Brain pericyte (primary cell): ENCODE results near the gene BCL11A.

Experiments used
- DNase-seq: peaks from one replicate; pipeline ENCODE4 v3.0.0-alpha.2; 2012; ENCODE audit warnings: low read depth, low spot score

BCL11A gene

DNA sequence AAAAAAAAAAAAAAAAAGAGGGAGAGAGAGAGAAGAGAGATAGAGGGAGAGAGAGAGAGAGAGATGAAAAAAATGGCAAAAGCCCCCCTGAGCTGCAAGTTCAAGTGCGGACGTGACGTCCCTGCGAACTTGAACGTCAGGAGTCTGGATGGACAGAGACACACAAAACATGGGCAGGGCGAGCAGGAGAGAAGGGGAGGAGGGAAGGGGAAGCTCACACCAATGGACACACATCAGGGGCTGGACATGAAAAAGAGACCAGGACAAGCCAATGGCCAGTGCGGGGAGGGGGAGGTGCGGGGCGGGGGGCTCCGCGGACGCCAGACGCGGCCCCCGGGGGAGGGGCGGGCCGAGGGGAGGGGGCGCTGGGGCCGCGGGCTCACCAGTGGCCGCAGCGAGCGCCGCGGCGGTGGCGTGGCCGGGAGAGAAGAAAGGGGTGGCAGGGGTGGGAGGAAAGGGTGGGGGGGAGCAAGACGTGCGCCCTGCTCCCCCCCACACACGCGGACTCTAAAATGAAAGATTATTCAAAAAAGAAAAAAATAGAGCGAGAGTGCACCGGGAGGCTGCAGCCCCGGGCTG is at the start of gene BCL11A:
BCL11A (minus strand) TSS at position 160 of the 579 bp plus-strand sequence. CDS start 384 bp downstream, outside the sequence.
- peak; percentile 80 for DNase-seq

DNA sequence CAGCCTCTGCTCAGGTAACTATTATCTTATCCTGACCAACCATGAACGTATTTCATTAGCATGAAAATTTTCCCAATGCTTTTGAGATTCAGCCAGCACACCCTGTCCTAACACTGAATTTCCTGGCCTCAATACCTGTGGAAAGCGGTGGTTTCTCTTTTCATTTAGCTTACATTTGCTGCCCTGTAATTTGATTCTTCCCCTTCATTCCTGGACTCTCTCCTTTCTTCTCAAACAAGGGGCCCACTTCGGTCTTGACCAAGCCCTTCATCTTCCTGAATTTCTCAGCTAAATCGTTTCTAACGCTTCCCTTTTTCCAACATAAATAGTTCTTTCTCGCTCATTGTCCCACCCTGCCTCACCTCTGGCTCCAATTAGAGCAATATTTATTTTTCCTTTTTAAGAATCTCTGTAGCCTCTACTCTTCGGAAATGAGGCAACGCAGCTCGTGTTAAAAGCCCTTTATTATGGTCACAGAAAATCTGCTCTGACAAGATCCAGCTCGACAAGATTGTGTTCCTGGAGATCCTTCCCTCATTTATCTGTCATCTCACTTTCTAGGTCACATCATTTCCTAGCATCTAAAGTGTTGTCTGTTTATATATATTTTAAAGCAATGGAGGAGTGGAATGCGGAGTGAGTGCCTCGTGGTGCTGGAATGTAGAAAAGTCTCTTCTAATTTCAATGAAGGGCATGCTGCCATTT is 49.5 kb upstream of the BCL11A start:
- no peak for DNase-seq

DNA sequence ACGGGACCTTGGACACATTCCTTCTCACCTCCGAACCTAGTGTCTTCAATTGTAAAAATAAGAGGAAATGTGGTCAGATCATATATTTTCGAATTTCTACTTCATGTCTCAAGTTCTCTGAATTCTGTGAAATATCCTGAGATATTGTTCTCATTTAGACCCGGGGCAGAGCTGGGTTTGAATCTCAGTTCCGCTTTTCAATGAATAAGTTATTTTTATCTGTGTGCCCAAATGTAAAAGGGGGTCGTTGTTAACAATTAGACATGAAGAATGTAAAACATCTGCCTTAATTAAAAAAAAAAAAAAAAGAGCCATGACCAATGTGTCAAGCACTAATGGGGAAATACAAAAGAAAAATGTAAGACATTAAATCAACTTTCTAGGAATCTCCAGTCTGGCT is 48.9 kb upstream of the BCL11A start:
- no peak for DNase-seq

DNA sequence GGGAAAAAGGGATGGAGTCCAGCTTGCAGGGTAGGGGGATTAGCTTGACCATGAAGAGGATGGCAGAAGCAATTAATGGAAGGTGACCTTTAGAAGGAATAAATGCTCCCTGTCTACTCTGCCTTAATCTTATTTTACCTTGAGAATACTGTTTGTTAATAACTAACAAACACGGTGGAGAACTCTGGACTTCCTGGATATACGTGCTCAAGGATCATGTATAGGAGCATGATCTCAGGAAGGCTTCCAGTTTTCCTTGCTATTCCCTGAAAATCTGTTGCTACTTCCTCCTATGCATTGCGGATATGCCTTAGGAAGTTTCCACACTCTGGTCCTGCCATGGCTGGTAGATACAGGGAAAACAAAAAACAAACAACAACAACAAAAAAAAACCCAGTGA is 44.8 kb upstream of the BCL11A start:
- DNase-seq, result no peak

DNA sequence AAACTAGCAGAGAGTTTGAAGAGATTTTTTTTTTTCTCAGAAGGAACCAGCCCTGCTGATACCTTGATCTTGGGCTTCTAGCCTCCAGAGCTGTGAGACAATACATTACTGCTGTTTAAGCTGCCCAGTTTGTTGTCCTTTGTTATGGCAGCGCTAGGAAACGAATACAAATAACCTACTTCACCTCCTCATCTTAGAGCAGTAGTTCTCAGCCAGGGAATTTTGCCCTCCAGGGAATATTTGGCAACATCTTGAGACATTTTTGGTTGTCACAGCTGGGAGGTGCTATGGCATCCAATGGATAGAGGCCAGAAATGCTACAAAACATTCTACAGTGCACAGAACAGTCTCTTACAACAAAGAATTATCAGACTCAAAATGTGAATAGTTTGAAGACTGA is 43.9 kb upstream of the BCL11A start:
- no peak for DNase-seq

DNA sequence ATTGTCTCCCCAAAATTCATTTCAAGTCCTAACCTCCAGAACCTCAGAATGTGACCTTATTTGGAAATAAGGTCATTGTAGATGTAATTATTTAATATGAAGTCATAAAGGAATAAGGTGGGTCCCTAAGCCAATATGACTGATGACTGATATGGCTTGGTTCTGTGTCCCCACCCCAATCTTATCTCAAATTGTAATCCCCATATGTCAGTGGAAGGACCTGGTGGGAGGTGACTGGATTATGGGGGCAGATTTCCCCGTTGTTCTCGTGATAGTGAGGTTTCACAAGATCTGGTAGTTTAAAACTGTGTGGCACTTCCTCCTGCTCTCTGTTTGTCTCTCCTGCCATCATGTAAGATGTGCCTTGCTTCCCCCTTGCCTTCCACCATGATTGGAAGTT is 43.0 kb upstream of the BCL11A start:
- DNase-seq, result no peak

DNA sequence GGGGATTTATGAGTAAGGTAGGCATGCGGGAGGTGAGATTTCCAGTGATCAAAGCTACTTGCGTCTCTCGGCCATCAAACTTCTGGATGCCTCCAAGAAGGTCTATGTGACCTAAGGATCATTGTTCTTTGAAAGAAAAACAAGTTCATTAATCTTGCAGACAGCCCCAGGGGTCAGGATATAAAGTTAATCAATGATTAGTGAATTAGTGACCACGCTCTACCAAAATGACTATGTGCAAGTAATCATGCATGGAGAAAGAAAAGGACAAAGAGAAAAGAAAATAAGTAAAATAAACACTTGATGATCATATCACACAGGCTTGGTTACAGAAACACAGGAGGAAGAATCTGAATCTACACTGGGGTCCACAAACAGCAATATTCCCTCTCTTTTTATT is 42.5 kb upstream of the BCL11A start:
- no peak for DNase-seq

DNA sequence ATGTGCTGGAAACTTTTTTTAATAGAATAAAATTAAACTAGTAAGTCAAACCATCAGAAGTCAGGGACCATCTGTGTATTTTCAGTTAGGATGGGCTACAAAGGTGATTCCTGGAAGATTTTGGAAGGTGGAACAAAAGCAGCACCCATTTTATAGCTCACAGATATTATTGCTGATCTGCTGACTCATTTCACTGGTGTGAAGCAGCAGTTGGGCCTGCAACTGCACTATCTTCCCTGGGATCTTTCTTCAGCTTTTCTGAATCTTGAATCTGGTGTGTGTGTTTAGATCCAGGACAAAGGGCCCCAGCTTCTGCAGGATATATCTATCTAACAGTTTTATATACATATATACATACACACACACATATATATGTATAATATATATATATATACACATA is 35.6 kb upstream of the BCL11A start:
- DNase-seq, result no peak

DNA sequence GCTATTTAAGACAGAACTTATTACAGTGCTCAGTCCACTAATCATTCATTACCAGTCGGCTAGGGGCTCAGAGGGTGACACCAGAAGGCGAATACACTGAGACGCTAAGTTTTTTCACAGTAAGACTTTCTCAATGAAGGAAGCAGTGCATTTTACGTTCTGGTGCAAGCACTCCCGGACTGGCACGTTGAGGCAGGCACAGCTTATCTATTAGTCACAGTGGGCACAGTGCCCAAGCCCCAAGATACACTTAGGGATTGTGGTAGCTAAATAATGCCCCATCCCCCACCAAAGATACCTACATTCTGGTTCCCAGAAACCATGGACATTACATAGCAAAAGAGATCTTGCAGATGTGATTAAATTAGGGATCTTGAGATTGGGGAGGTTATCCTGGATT is 32.6 kb upstream of the BCL11A start:
- no peak for DNase-seq

DNA sequence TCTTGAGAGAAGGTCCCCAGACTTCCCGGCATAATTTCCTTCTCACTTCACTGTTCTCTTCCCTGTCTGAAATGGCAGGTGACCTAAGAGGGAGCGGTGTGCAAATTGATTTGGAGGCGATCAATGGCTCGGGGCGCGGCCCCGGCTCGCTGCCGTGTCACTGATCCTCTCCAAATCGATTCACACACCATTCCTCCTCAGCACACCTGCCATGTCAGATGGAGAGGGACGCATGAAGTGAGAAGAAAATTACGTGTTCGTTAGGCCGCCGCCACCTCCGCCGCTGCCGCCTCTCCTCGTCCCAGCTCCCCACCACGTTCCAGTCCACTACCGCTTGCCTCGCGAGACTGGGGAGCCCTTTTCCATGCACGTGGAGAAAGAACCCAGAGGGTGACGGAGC is 31.8 kb upstream of the BCL11A start:
- DNase-seq, result no peak

DNA sequence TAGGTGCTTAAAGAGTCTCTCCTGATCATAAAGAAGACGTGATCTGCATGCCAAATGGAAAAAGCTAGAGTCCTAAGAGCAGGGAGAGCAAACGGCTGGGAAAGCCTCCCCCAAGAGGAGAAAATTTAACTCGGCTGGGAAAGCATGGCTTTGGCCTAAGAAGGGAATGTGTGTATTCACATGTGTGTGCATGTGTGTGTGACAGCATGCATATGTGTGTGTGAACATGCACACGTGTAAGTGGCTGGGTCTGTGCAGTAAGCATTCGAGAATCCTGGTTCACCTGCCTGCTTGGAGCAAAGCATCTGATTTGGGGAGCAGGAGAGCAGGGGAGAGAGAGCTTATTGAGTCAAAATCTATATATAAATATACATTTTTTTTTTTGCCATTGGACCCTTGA is 30.1 kb upstream of the BCL11A start:
- no peak for DNase-seq

DNA sequence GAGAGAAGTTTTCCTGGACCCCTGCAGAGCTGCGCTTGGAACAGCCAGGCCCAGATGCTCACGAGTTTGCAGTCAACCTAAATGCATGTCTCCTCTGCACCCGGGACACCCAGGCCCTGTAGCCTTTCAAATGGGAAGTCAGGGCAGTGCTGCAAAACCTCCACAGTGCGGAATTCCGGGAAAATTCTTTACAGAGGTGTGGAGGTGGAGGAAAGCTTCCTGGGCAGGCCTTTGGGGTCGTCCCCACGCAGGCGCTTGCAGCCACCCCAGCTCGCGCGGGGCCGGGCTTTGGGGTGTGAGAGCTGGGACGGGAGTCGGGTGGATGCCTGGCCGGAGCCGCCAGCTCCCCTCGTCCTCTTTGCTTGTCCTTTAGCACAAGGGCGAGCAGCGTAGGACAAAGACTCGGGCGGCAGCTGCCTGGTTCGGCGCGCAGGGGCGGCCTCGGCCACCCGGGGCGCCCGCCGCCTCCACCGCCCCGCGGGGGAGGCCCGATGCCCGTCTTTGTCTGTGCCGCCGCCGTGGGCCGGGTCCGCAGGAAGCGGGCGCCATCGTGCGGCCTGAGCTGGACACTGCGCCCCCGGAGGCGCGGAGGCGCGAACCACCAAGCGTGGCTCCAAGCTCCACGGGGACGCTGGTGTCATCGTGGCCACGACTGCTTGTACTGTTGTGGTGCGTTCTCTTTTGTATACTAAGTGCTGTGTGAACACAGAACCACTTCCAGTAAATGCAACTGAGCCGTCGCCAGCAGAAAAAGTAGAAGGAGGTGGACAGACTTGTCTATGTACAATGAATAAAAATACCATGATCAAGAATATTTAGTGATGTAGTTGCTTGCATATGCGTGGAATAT is 28.2 kb upstream of the BCL11A start:
- DNase-seq, result no peak

DNA sequence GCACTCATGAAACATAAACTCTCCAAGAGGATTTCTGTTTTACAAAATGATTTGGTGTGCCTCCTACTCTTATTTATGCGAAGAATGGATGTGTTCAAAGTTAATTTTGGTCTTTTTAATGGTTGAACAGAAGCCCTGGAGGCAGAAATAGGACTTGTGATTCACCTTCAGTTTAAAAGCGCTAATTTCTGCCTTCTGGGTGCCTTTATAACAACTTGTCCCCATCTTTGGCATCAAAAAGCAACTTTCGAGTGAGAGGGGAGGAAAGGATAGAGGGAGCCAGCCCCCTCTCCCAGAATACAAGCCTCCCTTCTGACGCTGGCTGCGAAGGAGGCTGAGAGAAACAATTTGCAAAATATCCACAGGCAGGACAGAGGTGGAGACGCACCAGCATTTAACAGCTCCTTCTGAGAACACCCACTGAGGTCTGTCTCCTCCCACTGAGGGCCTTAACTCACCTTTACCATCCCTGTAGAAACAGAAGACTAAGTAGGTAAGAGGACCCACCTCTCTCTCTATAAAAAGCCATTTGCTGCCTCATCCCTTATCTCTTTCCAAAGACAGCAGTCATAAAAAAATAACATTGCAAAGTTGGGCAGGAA is 24.3 kb upstream of the BCL11A start:
- no peak for DNase-seq

DNA sequence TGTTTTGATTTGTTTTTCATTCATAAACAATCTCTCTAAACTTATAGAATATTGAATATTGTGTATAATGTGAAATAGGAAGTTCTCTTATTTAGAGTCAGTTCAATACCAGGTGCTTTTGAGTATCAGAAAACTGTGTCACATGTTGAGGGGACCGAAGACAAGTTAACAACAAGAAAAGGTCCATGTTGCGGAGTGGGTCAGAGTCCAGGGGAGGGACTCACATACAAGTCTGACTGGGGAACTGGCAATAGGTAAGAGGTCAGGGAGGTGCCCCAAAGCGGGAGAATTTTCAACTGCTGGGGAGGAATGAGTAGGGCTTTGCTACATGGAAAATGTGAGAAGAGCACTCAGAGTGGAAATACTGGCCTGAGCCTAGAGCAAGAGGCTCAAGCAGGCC is 19.8 kb upstream of the BCL11A start:
- no peak for DNase-seq

DNA sequence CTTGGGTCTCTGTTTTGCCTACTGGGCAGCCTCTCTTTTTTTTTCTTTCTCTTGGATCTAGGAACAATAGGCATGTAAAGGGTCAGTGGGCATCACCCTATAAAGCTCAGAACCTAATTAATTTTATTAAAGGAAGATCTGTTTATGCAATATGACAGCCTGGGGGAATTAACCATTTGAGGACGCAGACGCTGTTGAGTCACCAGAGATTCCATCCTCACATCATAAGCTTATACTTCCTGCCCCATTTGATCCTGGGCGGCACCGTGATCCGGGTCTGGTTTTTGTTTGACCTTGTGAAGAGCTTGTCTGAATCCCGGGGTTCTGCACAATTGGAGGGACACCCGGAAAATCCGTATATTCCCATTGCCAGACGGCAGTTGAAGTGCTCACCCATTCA is 16.8 kb upstream of the BCL11A start:
- DNase-seq, result no peak

DNA sequence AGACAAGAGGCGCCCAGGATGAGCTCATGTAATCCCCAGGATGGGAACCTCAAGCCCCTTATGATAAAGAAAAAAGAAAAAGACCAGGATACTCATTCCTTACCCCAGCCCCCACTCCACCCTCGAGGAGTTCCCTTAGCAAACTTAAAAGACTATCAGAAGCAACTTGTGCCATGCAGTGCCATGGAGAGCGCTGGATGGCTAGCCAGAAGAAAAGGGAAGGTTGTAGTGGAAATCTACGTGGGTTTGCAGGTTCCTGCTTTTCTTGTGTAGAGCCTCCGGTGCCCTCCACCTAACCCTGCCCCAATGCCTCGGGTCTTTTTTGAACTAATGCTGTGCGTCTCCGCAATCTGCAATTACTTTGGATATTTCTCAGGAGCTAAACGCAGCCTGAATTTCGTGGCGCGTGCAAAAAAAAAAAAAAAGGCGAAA is 16.2 kb upstream of the BCL11A start:
- DNase-seq, result no peak

DNA sequence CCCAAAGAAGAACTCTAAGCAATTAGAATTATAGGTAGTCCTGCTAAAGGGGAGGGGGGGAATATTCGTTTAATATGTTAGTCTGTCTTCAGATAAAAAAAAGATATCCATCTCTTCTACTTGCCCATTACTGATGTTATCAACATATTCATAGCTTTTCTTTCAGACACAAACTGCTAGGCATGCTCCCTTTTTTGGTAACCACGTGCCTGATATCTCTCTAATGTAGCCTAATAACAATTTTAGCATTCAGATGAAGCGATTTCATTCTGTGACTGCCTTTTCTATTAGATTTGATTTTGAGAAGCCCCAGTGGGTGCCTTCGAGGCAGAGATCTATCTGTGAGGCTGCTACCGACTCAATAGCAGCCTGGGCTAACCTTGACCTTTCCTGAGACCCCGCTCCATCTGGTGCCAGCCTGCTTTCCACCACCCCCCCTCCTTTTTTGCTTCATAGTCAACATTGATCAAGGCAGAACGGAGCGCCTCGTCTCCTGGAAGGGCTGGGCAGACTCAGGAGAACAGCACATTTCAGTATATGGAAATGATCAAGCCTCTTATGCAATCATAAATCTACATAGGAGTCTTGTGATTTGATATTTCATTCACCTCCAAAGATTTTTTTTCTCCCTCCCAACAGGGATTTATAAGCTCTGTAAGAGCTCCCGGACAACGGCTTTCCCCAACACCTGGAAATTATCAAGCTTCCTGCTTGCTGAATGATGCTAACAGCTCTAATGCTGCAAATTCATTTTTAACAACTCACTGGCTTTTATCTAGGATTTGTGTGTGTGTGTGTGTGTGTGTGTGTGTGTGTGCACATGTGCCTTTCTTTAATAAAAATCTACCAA is 14.7 kb upstream of the BCL11A start:
- DNase-seq, result no peak

DNA sequence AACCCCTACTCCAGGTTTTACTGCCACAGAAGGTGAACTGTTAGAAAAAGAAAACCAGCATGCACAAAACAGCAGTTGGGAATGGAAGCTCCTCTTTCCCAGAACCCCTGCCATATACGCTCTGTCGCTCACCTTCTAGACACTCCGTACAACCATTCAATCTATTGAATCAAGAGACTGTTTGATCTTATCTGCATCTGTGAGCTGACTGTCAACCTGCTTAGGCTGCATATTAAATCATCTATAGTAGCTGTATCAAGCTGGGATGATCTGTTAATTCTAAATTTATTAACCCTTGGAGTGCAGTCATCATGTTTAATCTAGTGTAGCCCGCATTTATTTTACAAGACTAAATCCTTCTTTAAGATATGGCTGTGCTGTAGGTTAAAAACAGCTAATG is 13.6 kb upstream of the BCL11A start:
- no peak for DNase-seq

DNA sequence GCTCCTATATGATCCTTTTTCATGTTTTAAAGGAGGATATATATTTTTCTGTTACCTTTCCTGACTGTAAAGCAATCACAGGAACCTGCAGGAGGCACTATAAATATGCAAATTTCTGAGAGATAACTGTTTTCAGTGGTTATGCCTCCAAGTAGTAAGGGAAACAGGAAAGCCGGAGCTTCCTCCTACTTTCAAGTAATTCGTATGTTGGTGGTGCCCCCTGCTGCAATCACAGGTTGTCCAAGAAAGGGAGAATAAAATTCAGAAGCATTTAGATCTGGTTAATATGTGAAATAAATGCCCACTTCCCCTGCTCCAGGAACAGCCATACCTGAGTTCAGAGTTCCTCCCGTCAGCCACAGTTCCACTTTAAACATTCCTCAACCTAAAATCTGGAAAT is 12.0 kb upstream of the BCL11A start:
- no peak for DNase-seq

DNA sequence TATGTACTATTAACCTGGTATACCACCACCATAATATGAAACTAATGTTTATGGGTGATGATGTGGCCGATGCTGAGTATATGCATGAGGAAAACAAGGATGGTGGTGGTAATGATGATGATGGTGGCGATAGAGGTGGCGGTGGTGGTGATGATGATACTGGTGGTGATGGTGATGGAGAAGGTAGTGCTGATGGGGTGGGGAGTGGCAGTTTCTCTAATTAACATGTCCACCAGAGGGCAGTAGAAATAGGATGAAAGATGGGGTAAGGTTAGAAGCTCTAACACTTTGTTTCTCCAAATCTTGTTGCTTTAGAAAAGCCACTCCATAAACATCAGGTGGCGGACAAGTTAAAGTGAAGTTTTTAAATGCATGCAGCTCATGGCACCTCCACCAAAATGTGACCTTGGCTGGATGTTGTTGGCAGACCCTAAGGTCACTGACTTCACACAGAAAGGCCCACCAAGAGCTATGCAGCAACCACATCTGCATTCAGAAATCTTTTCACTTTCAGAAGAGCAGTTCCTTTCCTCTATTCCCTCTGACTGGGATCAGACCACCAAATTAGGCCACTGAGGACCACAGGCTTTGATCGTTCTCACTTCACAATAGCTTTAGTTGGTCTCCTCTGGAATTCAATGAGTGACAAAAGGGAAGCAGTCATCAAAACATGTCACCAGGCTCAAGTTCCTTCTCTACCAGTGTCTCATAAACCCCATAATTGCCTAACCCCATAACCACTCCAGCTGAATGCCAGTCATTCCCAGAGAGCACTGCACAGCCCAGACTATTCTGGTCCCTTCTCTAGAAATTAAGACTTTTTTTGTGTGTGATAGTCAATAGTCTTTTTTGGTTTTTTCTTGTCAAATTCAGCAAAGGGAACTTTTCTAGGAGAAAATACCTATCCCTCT is 7.5 kb upstream of the BCL11A start:
- DNase-seq, result no peak
